ENCODE data around the gene LPAR2. TPM values are rescaled to one million over a fixed set of nuclear protein-coding genes. Genes with fewer than 3 reads are reported as not detected.

Gene LPAR2
- polyA plus RNA-seq, 3 donors: 1.9 to 108 (median 2.2) TPM

DNA sequence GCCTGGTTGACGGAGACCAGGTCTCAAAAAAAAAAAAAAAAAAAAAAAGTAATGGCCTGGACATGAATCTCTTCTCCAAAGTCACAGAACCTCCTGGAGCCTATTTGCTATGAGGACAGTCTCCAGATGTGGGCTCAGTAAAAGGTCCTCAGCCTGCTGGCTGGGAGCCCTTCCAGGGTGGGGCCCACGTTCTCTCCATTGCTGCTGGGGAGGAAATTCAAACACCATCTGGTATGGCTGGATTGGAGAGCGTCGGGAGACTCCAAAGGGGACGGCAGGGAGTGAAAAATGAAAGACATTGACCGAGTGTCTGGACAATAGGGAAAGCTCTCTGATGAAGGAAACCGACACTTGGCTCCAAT is 8.2 kb downstream of the LPAR2 start:
- H3K4me1 Mint-ChIP-seq: peaks cover 17% of the 10 kb centered on the region
- 91% methylated on average over 6 of the region's 7 CpGs for WGBS (ENCODE audit: insufficient coverage)
- H3K4me3 ChIP-seq (replicated peaks in 1 of 3; ENCODE audit: low read depth in 2 of 3, low read length in 3 of 3): no peak overlapping the region
- peaks cover 0 to 3% (median 0%) of the 10 kb centered on the region in 7 donors for H3K9me3 Mint-ChIP-seq
- peaks cover 18% of the 10 kb centered on the region in 2 donors for H3K36me3 Mint-ChIP-seq
- H3K27ac Mint-ChIP-seq: peak overlapping the region in 3 of 7 donors; percentile 23 to 72 (median 61)
- peaks cover 4 to 11% (median 7%) of the 10 kb centered on the region in 3 donors for H3K27me3 Mint-ChIP-seq (ENCODE audit: low read depth in 3 of 3)
- H3K36me3 ChIP-seq (replicated peaks in 1 of 2; ENCODE audit: control insufficient read depth in 1 of 2, insufficient read depth in 2 of 2, low read length in 2 of 2): peaks cover 11 to 12% of the 10 kb centered on the region in 2 donors
- no peak for DNase-seq
- H3K4me2 ChIP-seq (replicated peaks; ENCODE audit: extremely low read depth, low read length, poor library complexity, severe bottlenecking): no peak overlapping the region
- no peak overlapping the region for H3K4me3 Mint-ChIP-seq
- H3K79me2 ChIP-seq (ENCODE audit: insufficient read depth, low read length): no peaks in the 10 kb centered on the region
- H3K4me1 ChIP-seq (ENCODE audit: control insufficient read depth in 1 of 2, insufficient read depth in 2 of 2, low read length in 2 of 2): peaks cover 17 to 22% of the 10 kb centered on the region in 2 donors
- H2AFZ ChIP-seq (ENCODE audit: insufficient read depth, low read depth, low read length, poor library complexity, severe bottlenecking): no peak overlapping the region
- no peak overlapping the region for H3K9ac ChIP-seq (ENCODE audit: insufficient read depth, low read length, poor library complexity, severe bottlenecking)
- no peaks in the 10 kb centered on the region for H4K20me1 ChIP-seq (ENCODE audit: insufficient read depth, low read length)
- TF ChIP-seq, protein P1, sequence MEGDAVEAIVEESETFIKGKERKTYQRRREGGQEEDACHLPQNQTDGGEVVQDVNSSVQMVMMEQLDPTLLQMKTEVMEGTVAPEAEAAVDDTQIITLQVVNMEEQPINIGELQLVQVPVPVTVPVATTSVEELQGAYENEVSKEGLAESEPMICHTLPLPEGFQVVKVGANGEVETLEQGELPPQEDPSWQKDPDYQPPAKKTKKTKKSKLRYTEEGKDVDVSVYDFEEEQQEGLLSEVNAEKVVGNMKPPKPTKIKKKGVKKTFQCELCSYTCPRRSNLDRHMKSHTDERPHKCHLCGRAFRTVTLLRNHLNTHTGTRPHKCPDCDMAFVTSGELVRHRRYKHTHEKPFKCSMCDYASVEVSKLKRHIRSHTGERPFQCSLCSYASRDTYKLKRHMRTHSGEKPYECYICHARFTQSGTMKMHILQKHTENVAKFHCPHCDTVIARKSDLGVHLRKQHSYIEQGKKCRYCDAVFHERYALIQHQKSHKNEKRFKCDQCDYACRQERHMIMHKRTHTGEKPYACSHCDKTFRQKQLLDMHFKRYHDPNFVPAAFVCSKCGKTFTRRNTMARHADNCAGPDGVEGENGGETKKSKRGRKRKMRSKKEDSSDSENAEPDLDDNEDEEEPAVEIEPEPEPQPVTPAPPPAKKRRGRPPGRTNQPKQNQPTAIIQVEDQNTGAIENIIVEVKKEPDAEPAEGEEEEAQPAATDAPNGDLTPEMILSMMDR (IDR thresholded peaks at IDR 0.05): no peak
- no peaks in the 10 kb centered on the region for H3K9me3 ChIP-seq (replicated peaks in 1 of 2; ENCODE audit: control insufficient read depth in 1 of 2, insufficient read depth in 1 of 2, low read length in 2 of 2)
- intact Hi-C loops (cut with micrococcal nuclease): loop anchor here in 1 of 2 donors (2.0 to 5.0 kb wide), 2 partner anchors 29 to 298 kb away; partner anchors contain the start of genes MAU2 and SUGP1
- no peak overlapping the region for H3K27ac ChIP-seq (ENCODE audit: low read depth in 1 of 2, low read length in 2 of 2)
- peaks cover 0 to 2% of the 10 kb centered on the region in 2 donors for H3K27me3 ChIP-seq (ENCODE audit: control insufficient read depth in 2 of 2, insufficient read depth in 2 of 2, low read length in 2 of 2)

DNA sequence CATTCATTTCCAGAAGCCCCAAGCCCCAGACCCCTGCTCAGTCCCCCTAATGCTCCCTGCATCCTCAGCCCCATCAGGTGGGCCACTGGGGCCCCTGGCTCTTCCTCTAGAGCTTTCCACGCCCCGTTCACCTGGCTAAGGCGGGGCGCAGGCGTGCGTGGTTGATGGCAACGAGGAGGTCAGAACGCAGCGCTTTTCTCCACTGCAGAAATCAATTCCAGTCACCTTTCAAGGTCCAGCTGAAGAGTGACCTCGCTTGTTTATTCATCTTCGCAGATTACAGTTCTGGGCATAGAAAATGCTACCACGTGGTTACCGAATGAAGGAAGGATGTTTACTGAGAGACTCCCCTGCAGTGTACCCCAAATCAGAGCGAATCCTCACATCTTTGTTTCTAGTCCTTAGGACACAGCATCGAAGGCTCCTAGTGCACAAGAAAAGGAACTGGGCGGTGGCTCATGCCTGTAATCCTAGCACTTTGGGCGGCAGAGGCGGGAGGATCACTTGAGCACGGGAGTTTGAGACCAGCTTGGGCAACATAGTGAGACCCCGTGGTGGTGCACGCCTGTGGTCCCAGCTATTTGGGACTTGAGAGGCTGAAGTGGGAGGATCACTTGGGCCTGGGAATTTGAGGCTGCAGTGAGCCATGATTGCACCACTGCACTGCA is 8.7 kb downstream of the LPAR2 start:
- H3K36me3 Mint-ChIP-seq: peaks cover 13 to 15% of the 10 kb centered on the region in 2 donors
- Histone ChIP-seq H3K27ac (ENCODE audit: low read depth in 1 of 2, low read length in 2 of 2) (peak overlapping the region in 1 of 2 donors; percentile 36), H3K27me3 (ENCODE audit: control insufficient read depth in 2 of 2, insufficient read depth in 2 of 2, low read length in 2 of 2) (peaks cover 0 to 2% of the 10 kb centered on the region in 2 donors), H3K36me3 (replicated peaks in 1 of 2; ENCODE audit: control insufficient read depth in 1 of 2, insufficient read depth in 2 of 2, low read length in 2 of 2) (peaks cover 9 to 10% of the 10 kb centered on the region in 2 donors), H3K9ac (ENCODE audit: insufficient read depth, low read length, poor library complexity, severe bottlenecking) (peak overlapping the region; percentile 32), H4K20me1 (ENCODE audit: insufficient read depth, low read length) (no peaks in the 10 kb centered on the region), H3K9me3 (replicated peaks in 1 of 2; ENCODE audit: control insufficient read depth in 1 of 2, insufficient read depth in 1 of 2, low read length in 2 of 2) (no peaks in the 10 kb centered on the region), H3K4me2 (replicated peaks; ENCODE audit: extremely low read depth, low read length, poor library complexity, severe bottlenecking) (peak overlapping the region; percentile 77), H2AFZ (ENCODE audit: insufficient read depth, low read depth, low read length, poor library complexity, severe bottlenecking) (no peak overlapping the region), H3K79me2 (ENCODE audit: insufficient read depth, low read length) (no peaks in the 10 kb centered on the region), H3K4me1 (ENCODE audit: control insufficient read depth in 1 of 2, insufficient read depth in 2 of 2, low read length in 2 of 2) (peaks cover 17 to 22% of the 10 kb centered on the region in 2 donors), H3K4me3 (replicated peaks in 1 of 3; ENCODE audit: low read depth in 2 of 3, low read length in 3 of 3) (peak overlapping the region in 1 of 3 experiments; percentile 63)
- H3K4me1 Mint-ChIP-seq: peaks cover 17% of the 10 kb centered on the region
- H3K27ac Mint-ChIP-seq: peak overlapping the region; percentile 53 to 92 (median 76)
- TF ChIP-seq, protein P1 (IDR thresholded peaks at IDR 0.05): no peak
- DNase-seq: no peak
- WGBS (ENCODE audit: insufficient coverage): 64% methylated on average over 16 of the region's 21 CpGs
- peak overlapping the region; percentile 67 to 80 for H3K4me3 Mint-ChIP-seq
- peaks cover 0 to 5% (median 0%) of the 10 kb centered on the region in 7 donors for H3K9me3 Mint-ChIP-seq
- peaks cover 4 to 11% (median 7%) of the 10 kb centered on the region in 3 donors for H3K27me3 Mint-ChIP-seq (ENCODE audit: low read depth in 3 of 3)
- intact Hi-C loops (cut with micrococcal nuclease): loop anchor here in 1 of 2 donors (2.0 to 5.0 kb wide), 2 partner anchors 29 to 297 kb away; partner anchors contain the start of genes MAU2 and SUGP1
